ENCODE results near the gene CDC42BPG. TPM values are rescaled to one million over a fixed set of nuclear protein-coding genes. Genes with fewer than 3 reads are reported as not detected.

Gene CDC42BPG
- total RNA-seq, 2 experiments from 2014 or later: 0.31 to 0.61 TPM

- POLR2A ChIA-PET: interaction anchor here (0.8 to 1.3 kb wide), 4 partner anchors 13 to 44 kb away, joined by 3 to 5 read pairs (median 3); partner anchors contain the start of gene EHD1
- no peak overlapping the region for H3K4me3 Mint-ChIP-seq
- H3K9me3 Mint-ChIP-seq: no peaks in the 10 kb centered on the region
- DNase-seq: no peak
- peaks cover 7% of the 10 kb centered on the region for H3K4me1 Mint-ChIP-seq (ENCODE audit: low read depth)
- CTCF ChIA-PET: interaction anchor here (1.1 to 29.9 kb wide), 4 partner anchors 14 to 36 kb away, joined by 3 to 1168 read pairs (median 6); partner anchors contain the start of genes CDC42BPG and PPP2R5B
- no peak overlapping the region for H3K27ac Mint-ChIP-seq
- TF ChIP-seq, protein P1, sequence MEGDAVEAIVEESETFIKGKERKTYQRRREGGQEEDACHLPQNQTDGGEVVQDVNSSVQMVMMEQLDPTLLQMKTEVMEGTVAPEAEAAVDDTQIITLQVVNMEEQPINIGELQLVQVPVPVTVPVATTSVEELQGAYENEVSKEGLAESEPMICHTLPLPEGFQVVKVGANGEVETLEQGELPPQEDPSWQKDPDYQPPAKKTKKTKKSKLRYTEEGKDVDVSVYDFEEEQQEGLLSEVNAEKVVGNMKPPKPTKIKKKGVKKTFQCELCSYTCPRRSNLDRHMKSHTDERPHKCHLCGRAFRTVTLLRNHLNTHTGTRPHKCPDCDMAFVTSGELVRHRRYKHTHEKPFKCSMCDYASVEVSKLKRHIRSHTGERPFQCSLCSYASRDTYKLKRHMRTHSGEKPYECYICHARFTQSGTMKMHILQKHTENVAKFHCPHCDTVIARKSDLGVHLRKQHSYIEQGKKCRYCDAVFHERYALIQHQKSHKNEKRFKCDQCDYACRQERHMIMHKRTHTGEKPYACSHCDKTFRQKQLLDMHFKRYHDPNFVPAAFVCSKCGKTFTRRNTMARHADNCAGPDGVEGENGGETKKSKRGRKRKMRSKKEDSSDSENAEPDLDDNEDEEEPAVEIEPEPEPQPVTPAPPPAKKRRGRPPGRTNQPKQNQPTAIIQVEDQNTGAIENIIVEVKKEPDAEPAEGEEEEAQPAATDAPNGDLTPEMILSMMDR (IDR thresholded peaks at IDR 0.05): no peak
- peaks cover 4% of the 10 kb centered on the region for H3K36me3 Mint-ChIP-seq (ENCODE audit: low read depth)
- no peaks in the 10 kb centered on the region for H3K27me3 Mint-ChIP-seq
- ATAC-seq: no peak
- intact Hi-C loops (cut with micrococcal nuclease): no loop called here
Observed at GRCh38 chr11:64892411-64892831, 48.0 kb upstream of the CDC42BPG start.

DNA sequence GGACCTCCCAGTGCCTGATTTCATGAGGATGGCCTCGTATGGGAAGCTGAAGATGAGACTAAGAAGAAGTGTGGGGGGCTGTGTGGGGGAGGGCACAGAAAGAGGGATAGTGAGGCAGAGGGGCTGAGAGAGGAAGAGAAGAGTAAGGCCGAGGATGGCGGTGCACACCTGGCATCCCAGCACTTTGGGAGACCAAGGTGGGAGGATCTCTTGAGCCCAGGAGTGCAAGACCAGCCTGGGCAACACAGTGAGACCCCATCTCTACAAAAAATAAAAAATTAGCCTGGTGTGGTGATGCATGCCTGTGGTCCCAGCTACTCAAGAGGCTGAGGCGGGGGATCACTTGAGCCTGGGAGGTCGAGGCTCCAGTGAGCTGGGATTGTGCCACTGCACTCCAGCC lies 47.4 kb upstream of the CDC42BPG start:
- ATAC-seq: no peak
- Mint-ChIP-seq H3K36me3 (ENCODE audit: low read depth) (no peaks in the 10 kb centered on the region), H3K9me3 (no peaks in the 10 kb centered on the region), H3K4me1 (ENCODE audit: low read depth) (peaks cover 10% of the 10 kb centered on the region), H3K27ac (no peak overlapping the region), H3K4me3 (no peak overlapping the region), H3K27me3 (no peaks in the 10 kb centered on the region)
- POLR2A ChIA-PET: interaction anchor here (0.6 to 1.3 kb wide), 3 partner anchors 13 to 44 kb away, joined by 3 to 5 read pairs (median 3); partner anchors contain the start of gene EHD1
- intact Hi-C loops (cut with micrococcal nuclease): no loop called here
- TF ChIP-seq, protein P1 (IDR thresholded peaks at IDR 0.05): no peak
- CTCF ChIA-PET: interaction anchor here (1.1 to 29.9 kb wide), 4 partner anchors 14 to 35 kb away, joined by 3 to 1168 read pairs (median 4); partner anchors contain the start of genes CDC42BPG and PPP2R5B
- no peak for DNase-seq

- intact Hi-C loops (cut with micrococcal nuclease): no loop called here
- POLR2A ChIA-PET: interaction anchor here (0.6 to 1.0 kb wide), 2 partner anchors 14 to 31 kb away, joined by 3 read pairs; no protein-coding TSS in a partner anchor
- Mint-ChIP-seq H3K27ac (no peak overlapping the region), H3K4me1 (ENCODE audit: low read depth) (peaks cover 10% of the 10 kb centered on the region), H3K27me3 (no peaks in the 10 kb centered on the region), H3K9me3 (no peaks in the 10 kb centered on the region), H3K4me3 (no peak overlapping the region), H3K36me3 (ENCODE audit: low read depth) (no peaks in the 10 kb centered on the region)
- DNase-seq (no peak), ATAC-seq (no peak)
- CTCF ChIA-PET: interaction anchor here (1.1 to 29.9 kb wide), 4 partner anchors 10 to 35 kb away, joined by 3 to 1168 read pairs (median 4); partner anchors contain the start of genes CDC42BPG and PPP2R5B
- TF ChIP-seq, protein P1 (IDR thresholded peaks at IDR 0.05): no peak
Observed at GRCh38 chr11:64891215-64891848, 46.9 kb upstream of the CDC42BPG start.

DNA sequence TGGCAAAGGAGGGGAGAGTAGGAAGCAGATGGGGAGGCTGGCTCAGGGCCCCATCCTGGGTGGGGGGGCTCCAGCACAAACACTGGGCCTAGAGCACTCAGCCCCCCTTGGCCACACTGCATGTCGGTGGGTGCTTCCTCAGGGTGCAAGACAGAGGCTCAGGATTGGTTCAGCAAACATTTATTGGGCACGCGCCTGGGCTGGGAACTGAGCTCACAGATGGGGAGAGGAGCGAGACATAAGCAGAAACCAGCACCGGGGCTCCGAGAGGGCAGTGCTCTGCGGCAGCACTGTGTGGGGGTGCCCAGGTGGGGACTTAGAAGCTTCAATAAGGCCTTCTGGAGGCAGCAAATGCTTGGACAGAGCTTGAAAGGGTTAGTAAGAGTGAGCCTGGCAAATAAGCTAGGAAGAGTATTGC lies 46.1 kb upstream of the CDC42BPG start:
- TF ChIP-seq, protein P1 (IDR thresholded peaks at IDR 0.05): no peak
- POLR2A ChIA-PET: interaction anchor here (1.0 kb wide), 1 partner anchor 31 kb away, joined by 3 read pairs; no protein-coding TSS in a partner anchor
- H3K4me1 Mint-ChIP-seq (ENCODE audit: low read depth): peaks cover 17% of the 10 kb centered on the region
- DNase-seq (no peak), ATAC-seq (no peak)
- H3K27me3 Mint-ChIP-seq: no peaks in the 10 kb centered on the region
- peak overlapping the region; percentile 25 for H3K27ac Mint-ChIP-seq
- H3K36me3 Mint-ChIP-seq (ENCODE audit: low read depth): no peaks in the 10 kb centered on the region
- intact Hi-C loops (cut with micrococcal nuclease): no loop called here
- no peaks in the 10 kb centered on the region for H3K9me3 Mint-ChIP-seq
- CTCF ChIA-PET: interaction anchor here (1.1 to 29.9 kb wide), 4 partner anchors 9 to 34 kb away, joined by 3 to 1168 read pairs (median 4); partner anchors contain the start of gene CDC42BPG
- no peak overlapping the region for H3K4me3 Mint-ChIP-seq
